Activated CD8-positive, alpha-beta T cell treated with anti-CD3 and anti-CD28 coated beads for 36 hours (primary cell): ENCODE measurements around the gene ITGB6. TPM values are rescaled to one million over a fixed set of nuclear protein-coding genes. Genes with fewer than 3 reads are reported as not detected.

ENCODE experiments used
- ATAC-seq: fragments of 200-7000 bp; cut with Tn5 transposase; one replicate; pipeline ENCODE4 v1.10.0; 2021; ENCODE audit warnings: mild to moderate bottlenecking, moderate library complexity
- CTCF ChIA-PET: fragments of 350-600 bp; sonication (Branson Sonifier 250); formaldehyde crosslinking; loops from one replicate; lab custom pipeline; 2021; ENCODE audit warnings: antibody characterized with exemption; lab: Charles Lee
- POLR2A ChIA-PET: fragments of 350-600 bp; sonication (Branson Sonifier 250); formaldehyde crosslinking; loops from one replicate; lab custom pipeline; 2021; ENCODE audit warnings: antibody characterized with exemption; lab: Charles Lee
- DNase-seq: peaks from one replicate; pipeline ENCODE4 v3.0.0-alpha.2; 2020
- H3K27ac Mint-ChIP-seq: one replicate; pipeline ENCODE4 v1.8.0; 2021; ENCODE audit warnings: mild to moderate bottlenecking, mixed read lengths
- H3K27me3 Mint-ChIP-seq: one replicate; pipeline ENCODE4 v1.8.0; 2021; ENCODE audit warnings: mixed read lengths
- H3K36me3 Mint-ChIP-seq: one replicate; pipeline ENCODE4 v1.8.0; 2021; ENCODE audit warnings: low read depth, mixed read lengths
- H3K4me1 Mint-ChIP-seq: one replicate; pipeline ENCODE4 v1.8.0; 2021; ENCODE audit warnings: low read depth, mixed read lengths
- H3K4me3 Mint-ChIP-seq: one replicate; pipeline ENCODE4 v1.8.0; 2021; ENCODE audit warnings: mild to moderate bottlenecking, moderate library complexity, mixed read lengths
- H3K9me3 Mint-ChIP-seq: one replicate; pipeline ENCODE4 v1.8.0; 2021; ENCODE audit warnings: mixed read lengths
- intact Hi-C: fragments of 100-400 bp; cut with micrococcal nuclease; formaldehyde crosslinking; loops from one replicate; pipeline ENCODE4 v1.10.0; 2022
- total RNA-seq, 2 experiments: library from RNA; stranded (reverse); gene quantifications; one replicate each; pipeline ENCODE4 v1.2.3, GENCODE V29; 2021
- TF ChIP-seq, protein P1 (sequence below): fragments of 200-600 bp; IDR thresholded peaks from one replicate; pipeline ENCODE4 v1.8.0; 2022; ENCODE audit warnings: antibody characterized with exemption, mild to moderate bottlenecking

Gene ITGB6
- total RNA-seq, 2 experiments from 2014 or later = not detected

DNA sequence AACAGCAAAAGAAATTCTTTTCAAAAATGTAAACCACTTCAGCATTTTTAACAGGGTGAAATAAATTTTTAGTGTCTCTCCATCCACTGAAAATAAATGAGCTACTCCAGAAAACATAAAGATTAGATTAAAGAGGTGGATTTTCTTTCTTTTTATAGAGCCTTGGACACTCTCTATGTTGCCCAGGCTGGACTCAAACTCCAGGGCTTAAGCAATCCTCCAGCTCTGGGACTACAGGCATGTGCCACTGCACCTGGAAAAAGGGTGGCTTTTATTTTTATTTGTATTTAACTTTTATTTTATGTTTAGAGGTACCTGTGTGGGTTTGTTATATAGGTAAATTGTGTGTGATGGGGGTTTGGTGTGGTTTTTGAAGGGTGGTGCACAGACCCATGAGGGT lies 19.9 kb downstream of the ITGB6 start:
- ChIA-PET CTCF (interaction anchor here (1.1 to 1.8 kb wide), 3 partner anchors 13 to 52 kb away, joined by 3 to 5 read pairs (median 4); no protein-coding TSS in a partner anchor), POLR2A (no interaction called here)
- no peaks in the 10 kb centered on the region for H3K36me3 Mint-ChIP-seq
- H3K27me3 Mint-ChIP-seq = no peaks in the 10 kb centered on the region
- no peak overlapping the region for H3K4me3 Mint-ChIP-seq
- TF ChIP-seq, protein P1, sequence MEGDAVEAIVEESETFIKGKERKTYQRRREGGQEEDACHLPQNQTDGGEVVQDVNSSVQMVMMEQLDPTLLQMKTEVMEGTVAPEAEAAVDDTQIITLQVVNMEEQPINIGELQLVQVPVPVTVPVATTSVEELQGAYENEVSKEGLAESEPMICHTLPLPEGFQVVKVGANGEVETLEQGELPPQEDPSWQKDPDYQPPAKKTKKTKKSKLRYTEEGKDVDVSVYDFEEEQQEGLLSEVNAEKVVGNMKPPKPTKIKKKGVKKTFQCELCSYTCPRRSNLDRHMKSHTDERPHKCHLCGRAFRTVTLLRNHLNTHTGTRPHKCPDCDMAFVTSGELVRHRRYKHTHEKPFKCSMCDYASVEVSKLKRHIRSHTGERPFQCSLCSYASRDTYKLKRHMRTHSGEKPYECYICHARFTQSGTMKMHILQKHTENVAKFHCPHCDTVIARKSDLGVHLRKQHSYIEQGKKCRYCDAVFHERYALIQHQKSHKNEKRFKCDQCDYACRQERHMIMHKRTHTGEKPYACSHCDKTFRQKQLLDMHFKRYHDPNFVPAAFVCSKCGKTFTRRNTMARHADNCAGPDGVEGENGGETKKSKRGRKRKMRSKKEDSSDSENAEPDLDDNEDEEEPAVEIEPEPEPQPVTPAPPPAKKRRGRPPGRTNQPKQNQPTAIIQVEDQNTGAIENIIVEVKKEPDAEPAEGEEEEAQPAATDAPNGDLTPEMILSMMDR = no peak
- intact Hi-C loops = no loop called here
- peaks cover under 1% of the 10 kb centered on the region for H3K9me3 Mint-ChIP-seq
- no peak for DNase-seq
- no peak for ATAC-seq
- H3K4me1 Mint-ChIP-seq = peaks cover 6% of the 10 kb centered on the region
- H3K27ac Mint-ChIP-seq = no peak overlapping the region

DNA sequence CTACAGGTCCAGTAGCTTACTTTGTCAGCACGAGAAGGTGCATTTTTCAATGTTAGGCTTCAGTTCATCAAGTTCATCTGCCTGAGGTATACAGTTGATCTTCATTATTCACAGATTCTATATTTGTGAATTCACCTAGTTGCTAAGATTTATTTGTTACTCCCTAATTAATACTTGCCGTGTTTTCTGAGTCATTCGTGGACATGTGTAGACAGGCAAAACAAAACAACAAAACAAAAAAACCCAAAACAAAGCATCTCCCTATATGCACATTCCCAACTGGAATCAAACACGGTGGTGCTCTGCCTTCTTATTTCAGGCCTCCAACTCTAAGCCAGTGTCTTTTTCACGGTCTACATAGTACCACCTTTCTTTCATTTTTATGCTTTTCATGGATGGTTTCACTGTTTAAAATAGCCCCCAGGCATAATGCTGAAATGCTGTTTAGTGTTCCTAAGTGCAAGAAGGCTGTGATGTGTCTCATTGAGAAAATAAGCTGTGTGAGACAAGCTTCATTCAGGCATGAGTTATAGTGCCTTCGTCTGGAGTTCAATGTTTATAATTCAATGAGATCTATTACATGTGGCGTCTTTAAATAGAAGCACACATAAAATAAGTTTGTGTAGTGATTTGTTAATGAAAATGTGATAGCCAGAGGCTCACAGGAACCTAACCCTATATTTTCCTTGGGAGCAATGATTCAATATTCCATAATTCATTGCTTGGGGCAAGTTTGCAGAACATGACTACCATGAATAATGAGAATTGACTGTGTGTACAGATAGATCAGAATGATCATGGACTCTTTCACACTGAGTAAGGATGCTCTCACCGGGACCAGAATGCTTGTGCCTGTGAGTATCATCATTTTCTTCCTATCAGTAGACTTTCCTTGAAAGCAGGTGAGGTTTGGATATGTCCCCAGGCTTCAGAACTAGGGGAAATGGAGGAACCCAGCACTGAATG lies 24.6 kb downstream of the ITGB6 start:
- no peak overlapping the region for H3K27ac Mint-ChIP-seq

DNA sequence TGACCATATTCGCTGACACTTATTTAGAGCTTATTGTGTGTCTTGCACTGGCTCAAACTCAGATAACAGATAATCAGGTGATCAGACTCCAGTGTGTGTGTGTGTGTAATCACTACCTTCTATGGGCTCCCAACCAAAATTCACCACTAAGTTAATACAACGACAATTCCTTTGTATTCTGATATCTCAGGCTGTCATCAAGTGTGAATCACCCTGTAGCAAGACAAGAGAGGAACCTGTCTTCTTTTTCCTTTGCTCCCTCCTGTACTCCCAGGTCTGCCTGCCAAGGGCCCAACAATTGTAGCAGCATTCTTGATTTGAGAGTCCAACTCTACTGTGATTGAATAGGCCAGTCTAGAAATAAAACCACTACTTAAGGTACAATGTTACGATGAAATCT lies 25.8 kb downstream of the ITGB6 start:
- no peaks in the 10 kb centered on the region for H3K9me3 Mint-ChIP-seq
- TF ChIP-seq, protein P1 = no peak
- H3K4me3 Mint-ChIP-seq = no peak overlapping the region
- H3K4me1 Mint-ChIP-seq = no peaks in the 10 kb centered on the region
- H3K27me3 Mint-ChIP-seq = no peaks in the 10 kb centered on the region
- intact Hi-C loops = no loop called here
- no peak for DNase-seq
- H3K27ac Mint-ChIP-seq = no peak overlapping the region
- no peak for ATAC-seq
- ChIA-PET CTCF (interaction anchor here (0.6 kb wide), 1 partner anchor 267 kb away, joined by 3 read pairs; no protein-coding TSS in a partner anchor), POLR2A (no interaction called here)
- H3K36me3 Mint-ChIP-seq = no peaks in the 10 kb centered on the region

More for the DNA sequence above, 24.6 kb downstream of the ITGB6 start:
- no peaks in the 10 kb centered on the region for H3K36me3 Mint-ChIP-seq
- no peak overlapping the region for H3K4me3 Mint-ChIP-seq
- TF ChIP-seq, protein P1 = no peak
- DNase-seq (no peak), ATAC-seq (no peak)
- ChIA-PET CTCF (interaction anchor here (1.3 kb wide), 1 partner anchor 50 kb away, joined by 3 read pairs; no protein-coding TSS in a partner anchor), POLR2A (interaction anchor here (0.6 kb wide), 1 partner anchor 153 kb away, joined by 4 read pairs; no protein-coding TSS in a partner anchor)
- intact Hi-C loops = no loop called here
- no peaks in the 10 kb centered on the region for H3K9me3 Mint-ChIP-seq
- H3K27me3 Mint-ChIP-seq = no peaks in the 10 kb centered on the region
- H3K4me1 Mint-ChIP-seq = no peaks in the 10 kb centered on the region

DNA sequence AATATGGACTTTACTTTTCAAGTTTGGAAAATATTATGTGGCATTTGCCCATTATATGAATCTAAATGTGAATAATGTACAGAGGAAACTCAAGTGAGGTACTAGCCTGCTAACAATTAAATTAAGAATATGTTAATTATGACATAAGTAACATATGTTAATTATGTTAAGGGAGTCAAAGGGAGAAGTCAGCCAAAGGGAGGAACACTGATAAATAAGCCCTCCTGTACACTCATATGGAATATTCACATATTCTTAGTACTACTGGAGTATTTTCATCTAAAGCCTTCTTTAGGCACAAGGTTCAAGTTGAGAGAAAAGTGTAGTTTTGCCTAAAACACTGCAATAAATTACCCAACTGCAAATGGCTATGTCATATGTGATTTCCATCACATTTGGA lies 30.1 kb downstream of the ITGB6 start:
- H3K36me3 Mint-ChIP-seq = no peaks in the 10 kb centered on the region
- intact Hi-C loops = no loop called here
- H3K4me1 Mint-ChIP-seq = no peaks in the 10 kb centered on the region
- TF ChIP-seq, protein P1 = no peak
- POLR2A ChIA-PET = no interaction called here
- DNase-seq = no peak
- H3K4me3 Mint-ChIP-seq = no peak overlapping the region
- H3K27me3 Mint-ChIP-seq = no peaks in the 10 kb centered on the region
- no peaks in the 10 kb centered on the region for H3K9me3 Mint-ChIP-seq
- H3K27ac Mint-ChIP-seq = no peak overlapping the region
- no peak for ATAC-seq
- CTCF ChIA-PET = no interaction called here

DNA sequence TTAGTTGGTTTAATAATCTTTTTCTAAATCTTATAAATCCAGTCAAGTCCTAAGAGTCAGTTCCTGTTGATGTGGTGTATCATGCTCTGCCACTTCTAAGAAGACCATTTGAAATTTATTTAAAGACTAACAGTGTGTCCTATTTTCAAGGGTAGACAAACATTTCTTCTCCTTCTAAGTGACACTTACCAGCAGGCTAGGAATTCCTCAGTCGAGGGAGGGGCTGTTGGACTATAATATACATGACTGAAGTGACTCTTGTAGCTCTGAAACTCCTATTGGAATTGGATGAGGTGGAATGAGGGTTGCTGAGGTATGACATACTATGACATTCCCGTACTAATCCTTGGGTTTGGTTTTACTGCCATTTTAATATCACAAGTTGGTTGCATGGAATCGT lies 30.6 kb downstream of the ITGB6 start:
- H3K36me3 Mint-ChIP-seq = no peaks in the 10 kb centered on the region
- no peak overlapping the region for H3K4me3 Mint-ChIP-seq
- no peak for DNase-seq
- TF ChIP-seq, protein P1 = no peak
- ATAC-seq = no peak
- no peaks in the 10 kb centered on the region for H3K9me3 Mint-ChIP-seq
- intact Hi-C loops = no loop called here
- H3K4me1 Mint-ChIP-seq = no peaks in the 10 kb centered on the region
- POLR2A ChIA-PET = no interaction called here
- H3K27ac Mint-ChIP-seq = no peak overlapping the region
- no peaks in the 10 kb centered on the region for H3K27me3 Mint-ChIP-seq
- CTCF ChIA-PET = interaction anchor here (1.2 kb wide), 1 partner anchor 9 kb away, joined by 3 read pairs; no protein-coding TSS in a partner anchor
